Erythroblast (primary cell): ENCODE data around the gene TEX14.

ENCODE experiments used
- GATA1 ChIP-seq: IDR thresholded peaks from 2 replicates; pipeline ENCODE4 v1.6.1; 2011; ENCODE audit warnings: low read depth, mild to moderate bottlenecking, control low read depth, low read length, moderate library complexity
- POLR2A ChIP-seq: IDR thresholded peaks from 2 replicates; pipeline ENCODE4 v1.6.1; 2011; ENCODE audit warnings: mild to moderate bottlenecking, low read length

DNA sequence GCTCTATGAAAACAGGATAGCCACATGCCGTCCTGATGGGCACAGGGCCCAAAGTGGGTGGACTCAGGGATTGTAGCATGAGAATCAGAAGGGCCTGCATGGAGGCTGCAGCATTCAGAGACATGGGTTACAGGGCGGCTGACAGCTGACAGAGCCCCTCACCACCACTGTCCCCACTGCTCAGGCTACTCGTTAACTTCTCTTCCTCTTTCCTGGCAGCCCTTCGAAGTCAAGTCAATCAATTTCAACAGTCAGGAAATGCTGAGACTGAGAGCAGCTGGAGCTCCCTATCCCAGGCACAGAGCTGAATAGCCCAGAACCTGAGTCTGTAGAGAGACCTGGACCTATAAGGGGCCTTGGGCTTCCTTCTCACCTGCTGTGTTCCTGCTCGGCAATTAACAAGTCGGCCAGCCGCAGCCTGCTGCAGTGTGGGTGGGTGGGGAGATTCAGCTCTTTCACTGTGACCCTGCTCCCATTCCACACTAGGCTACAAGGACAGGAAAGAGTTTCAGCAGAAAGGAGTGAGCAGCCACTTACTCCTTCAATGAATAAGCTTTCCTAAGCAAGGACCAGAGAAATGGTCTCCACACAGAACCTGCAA, 76.9 kb downstream of the TEX14 start:
- TF ChIP-seq POLR2A (no peak), GATA1 (no peak)
